ENCODE data around the gene MAP2K4.
"Not testable (repeated sequence)": the region's sequence is repeated elsewhere in the genome, so short reads cannot be mapped to it uniquely, and the experiment has no call there.

MAP2K4 gene

DNA sequence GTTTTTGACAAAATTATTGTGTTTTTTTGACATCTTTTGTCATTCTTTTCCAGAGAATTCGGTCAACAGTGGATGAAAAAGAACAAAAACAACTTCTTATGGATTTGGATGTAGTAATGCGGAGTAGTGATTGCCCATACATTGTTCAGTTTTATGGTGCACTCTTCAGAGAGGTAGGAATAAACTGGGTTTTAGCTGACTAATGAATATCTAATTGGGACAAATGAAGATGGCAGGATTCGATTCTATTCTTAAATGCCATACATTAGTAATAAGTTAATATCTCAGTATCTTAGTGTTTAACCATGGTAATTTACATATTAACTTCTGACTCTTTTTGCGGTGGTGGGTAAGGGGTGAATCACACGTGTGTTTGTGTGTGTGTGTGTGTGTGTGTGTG is 74.8 kb downstream of the MAP2K4 start:
- DNase-seq = no peak

DNA sequence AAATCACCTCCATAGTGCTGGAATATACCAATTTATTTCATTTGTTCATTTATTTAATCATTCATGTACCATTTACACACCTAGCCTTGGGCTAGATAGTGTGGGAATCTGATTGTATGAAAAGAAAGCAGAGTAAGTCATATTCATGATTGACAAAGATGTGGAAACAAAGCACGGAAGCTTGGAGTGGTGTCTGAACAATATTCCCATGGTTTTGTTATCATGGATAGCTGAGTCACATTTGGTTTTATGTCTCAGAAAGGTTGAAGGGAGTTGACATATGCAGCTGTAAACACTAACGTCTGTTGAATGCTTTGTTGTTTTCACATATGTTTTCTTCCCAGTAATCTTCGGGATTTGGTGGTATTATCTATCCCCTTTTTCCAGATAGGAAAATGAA is 76.6 kb downstream of the MAP2K4 start:
- DNase-seq = no peak

DNA sequence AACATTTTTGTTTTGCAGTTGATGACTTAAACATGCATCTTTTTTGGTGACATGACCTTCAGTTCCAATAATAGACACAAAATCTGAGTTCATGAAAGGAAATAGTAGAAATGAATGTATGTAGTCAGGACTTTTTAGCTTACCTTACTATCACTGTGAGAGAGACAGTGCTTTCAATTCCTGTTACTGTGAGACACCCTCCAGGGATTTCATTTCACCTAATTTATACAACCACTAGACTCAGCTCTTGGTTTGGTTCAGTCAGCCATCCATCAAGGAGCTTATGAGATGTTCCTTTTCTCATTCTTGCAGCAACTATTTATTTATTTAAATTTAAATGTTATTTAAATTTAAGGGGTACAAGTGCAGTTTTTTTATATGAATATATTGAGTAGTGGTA is 77.9 kb downstream of the MAP2K4 start:
- DNase-seq = no peak

DNA sequence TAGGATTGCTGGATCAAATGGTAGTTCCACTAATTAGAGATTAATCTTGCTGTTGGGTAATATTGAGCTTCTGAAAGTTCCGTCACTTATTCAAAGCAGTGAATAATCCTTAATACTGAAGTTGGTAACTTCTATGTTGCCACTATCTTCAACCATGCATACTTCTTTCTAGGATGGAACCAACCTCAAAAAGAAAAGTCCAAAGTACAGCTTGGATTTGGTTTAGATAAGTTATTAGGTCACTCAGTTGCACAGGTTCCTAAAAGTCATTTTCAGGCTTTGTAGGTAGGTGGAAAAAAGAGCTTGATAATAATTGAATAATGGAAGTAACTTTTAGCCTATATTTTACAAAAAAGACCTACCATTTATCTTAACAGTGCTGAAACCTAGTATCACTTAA is 78.7 kb downstream of the MAP2K4 start:
- DNase-seq = no peak

DNA sequence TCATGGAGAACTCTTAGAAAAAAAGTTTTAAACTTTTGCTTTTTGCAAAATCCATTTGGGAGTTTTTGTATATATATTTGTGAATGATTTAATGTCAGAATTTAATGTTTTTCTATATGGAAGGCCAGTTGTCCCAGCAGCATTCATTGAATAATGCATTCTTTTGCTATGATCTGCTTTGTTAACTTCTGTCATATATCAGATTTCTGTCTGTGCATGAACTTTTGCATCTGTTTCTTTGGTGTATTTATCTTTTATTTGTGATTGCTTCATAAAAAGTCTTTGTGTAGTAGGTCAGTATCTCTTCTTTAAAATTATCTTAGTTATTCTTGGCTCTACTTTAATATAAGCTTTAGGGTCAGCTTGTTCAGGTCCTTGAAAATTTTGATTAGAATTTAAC is 84.2 kb downstream of the MAP2K4 start:
- no peak for DNase-seq

DNA sequence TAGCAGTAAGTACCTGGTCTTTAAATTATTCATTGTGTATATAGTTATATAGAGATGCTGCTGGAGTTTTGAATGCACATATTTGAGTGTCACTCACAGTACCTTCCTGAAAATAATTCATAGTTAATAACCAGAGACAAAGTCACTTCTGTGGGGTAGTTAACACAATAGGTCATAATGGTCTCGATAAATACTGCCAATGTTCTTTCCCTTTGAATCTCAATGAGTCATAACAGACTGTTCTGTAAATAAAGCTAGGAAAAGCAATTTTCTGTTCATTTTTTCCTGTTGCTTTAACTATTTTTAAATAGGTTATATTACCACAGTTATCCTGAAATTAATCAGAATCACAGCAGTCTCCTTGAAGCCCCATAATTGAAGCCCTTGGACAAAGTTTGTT is 87.2 kb downstream of the MAP2K4 start:
- DNase-seq = no peak

DNA sequence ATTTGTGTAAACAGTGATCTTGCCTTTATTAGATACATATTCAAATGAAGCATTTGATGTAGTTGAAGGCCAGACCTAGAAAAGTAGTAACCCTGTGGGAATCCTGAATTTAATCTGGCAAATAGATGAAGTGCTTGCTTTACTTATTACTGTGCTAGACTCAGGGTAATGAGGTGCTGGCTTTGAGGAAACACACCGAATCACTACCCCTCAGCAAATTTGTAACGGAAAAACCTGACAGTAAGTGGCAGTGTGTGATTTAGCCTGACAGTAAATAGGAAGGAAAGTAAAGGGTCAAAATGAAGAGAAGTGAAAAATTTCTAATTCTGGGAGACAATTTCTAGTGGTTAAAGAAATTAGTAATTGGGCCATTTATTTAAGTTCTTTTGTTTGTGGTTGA is 90.2 kb downstream of the MAP2K4 start:
- DNase-seq = no peak

DNA sequence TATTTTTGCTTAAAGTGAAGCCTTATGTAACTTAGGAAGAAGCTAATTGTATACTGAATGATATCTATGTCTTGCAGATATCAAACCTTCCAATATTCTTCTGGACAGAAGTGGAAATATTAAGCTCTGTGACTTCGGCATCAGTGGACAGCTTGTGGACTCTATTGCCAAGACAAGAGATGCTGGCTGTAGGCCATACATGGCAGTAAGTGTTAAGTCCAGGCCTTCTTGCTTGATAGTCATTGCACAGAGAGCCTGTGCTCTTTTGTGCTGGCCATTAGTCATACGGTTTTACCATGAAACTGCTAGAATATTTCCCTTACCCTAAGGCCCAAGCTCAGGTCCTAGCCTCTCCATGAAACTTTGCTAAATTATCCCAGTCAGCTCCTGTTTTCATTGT is 92.5 kb downstream of the MAP2K4 start:
- DNase-seq = no peak

DNA sequence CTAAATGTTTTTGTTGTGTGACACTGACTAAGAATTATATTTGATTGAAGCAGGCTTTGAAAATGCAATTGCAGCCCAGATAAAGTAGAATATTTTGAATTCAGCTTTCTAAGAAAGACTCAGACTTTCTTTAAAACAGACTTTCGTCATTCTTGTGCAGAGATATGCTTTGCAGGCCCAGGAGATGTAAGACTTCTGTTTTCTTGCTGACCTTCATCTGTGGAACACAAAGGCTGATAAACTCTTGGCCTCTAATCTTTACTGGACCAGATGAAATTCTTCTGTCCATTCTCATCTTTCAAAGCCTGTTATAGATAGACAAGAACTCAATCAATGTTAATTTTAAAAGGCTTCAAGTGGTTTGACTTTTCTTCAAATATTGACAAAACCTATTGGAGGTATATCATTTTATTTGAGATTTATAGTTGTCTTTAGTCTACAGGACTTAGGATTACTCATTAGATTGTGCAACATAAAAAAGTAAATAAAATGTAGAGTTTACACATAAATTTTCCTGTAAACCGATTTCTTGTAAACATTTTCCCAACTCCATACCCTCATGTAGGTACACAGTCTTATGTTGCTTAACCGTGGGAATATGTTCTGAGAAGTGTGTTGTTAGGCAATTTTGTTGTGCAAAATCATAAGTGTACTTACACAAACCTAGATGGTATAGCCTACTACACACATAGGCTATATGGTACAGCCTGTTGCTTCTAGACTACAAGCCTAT is 94.2 kb downstream of the MAP2K4 start:
- no peak for DNase-seq

DNA sequence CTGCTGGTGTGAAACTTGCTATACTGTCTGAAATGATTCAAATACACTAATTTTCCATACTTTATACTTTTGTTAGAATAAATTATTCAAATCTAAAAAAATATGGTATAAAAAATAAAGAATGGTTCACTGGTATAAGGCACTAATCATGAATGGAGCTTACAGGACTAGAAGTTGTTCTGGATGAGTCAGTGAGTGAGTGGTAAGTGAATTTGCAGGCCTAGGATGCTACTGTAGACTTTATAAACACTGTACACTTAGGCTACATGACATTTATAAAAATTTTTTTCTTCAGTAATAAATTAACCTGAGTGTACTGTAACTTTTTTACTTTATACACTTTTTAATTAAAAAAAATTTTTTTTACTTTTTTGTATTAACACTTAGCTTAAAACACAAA is 95.5 kb downstream of the MAP2K4 start:
- no peak for DNase-seq

DNA sequence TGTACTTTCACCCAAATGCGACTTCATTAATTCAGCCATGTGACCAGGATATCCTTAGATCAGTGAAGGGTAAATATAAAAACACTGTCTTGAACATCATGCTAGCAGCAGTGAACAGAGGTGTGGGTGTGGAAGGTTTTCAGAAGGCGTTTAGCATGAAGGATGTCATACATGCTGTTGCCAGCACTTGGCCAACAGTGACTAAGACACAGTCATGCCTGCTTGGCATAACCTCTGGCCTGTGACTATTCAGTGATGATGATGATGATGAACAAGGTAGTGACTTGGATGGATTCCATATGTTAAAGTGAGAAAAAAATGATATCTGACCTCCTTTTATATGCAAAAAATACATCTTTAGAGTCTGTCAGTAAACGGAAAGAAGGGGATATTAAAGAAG is 97.9 kb downstream of the MAP2K4 start:
- no peak for DNase-seq

DNA sequence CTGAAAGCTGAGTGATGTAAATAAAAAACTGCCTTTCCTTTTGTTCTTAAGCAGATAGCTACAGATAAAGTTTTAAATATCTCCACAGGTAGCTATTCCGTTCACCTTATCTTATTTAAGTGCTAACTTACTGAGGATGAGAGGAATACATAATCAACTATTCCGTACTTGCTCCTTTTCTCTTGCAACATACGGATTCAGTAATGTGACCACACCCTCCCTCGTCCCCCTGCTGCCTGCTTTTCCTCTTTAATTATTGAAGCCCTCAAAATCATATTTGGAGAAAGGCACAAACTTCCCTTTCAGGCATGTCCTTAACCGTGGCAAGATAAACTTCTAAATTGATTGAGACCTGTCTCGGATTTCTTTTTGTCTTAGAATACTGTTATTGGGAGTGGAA is 101.4 kb downstream of the MAP2K4 start:
- DNase-seq = no peak

DNA sequence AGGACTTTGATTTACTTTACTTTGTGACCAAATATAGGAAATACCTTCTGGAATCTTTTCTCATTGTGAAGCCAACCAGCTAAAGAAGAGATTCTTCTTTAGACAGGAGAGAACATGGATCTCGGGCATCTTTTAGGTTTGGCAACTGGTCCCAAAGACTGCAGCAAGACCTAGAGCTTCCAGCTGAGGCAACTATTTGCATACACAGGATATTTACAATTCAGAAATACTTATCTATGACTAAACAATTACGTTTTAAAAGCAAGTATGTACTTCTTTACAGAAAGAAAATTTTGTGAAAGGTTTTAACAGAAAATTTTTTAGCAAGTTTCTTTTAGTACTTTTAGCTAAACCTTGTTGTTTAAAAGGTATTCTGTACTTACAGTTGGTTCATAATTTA is 106.5 kb downstream of the MAP2K4 start:
- no peak for DNase-seq

DNA sequence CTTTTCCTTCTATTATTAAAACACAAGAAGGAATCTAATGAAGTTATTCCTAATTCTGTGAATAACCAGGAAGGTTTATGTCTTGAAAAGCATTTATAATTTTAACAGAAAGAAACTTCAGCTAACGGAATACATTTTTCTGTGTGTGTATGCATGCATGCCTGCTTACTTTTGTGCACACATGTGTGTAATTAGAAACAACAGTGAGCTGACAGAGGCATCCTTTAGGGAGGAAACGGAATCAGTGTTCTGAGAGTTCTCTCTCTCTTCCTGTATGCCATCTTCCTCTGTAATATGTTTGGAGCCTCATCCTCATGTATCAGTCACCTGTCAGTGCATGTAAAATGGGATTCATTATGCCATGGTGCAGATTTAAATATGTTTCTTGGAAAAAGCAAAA is 107.0 kb downstream of the MAP2K4 start:
- DNase-seq = no peak

DNA sequence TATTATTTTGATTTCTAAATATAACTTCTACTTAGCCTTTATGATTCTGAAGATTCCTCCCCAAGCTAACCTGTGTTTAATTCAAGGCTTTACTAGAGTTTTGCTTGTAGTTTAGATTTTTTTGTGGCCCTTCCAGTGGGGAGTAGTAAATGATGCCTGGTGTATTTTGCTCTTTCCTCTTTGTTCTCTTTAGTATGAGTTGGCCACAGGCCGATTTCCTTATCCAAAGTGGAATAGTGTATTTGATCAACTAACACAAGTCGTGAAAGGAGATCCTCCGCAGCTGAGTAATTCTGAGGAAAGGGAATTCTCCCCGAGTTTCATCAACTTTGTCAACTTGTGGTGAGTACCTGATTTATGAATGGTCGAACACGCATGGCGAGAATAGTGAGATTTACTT is 108.3 kb downstream of the MAP2K4 start:
- no peak for DNase-seq

DNA sequence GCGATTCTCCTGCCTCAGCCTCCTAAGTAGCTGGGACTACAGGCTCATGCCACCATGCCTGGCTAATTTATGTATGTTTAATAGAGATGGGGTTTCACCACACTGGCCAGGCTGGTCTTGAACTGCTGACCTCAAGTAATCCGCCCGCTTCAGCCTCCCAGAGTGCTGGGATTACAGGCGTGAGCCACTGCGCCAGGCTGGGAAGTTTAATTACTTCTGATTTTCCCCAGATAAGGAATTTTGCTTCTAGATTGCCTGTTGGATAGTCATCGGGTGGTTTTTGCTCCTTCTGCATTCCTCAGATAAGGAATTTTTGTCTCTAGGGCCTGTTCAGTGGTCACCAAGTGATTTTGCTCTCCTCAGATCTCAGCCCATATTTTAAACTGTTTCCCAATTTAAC is 112.5 kb downstream of the MAP2K4 start:
- DNase-seq = no peak

DNA sequence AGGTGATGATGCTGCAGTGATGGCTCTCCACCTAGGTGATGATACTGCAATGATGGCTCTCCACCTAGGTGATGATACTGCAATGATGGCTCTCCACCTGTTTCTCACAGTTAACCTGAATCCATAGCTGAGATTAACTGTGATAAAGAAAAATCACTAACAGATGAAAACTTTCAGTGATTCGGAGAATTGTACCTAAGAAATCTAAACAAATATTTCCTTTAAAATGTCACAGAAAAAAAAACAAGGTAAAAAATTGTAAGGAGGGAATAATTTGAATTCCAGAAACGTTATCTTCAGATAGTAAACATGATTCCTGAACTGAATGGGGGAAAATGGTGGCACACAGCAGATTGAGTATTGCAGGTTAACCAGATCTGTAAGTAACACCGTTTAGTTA is 113.4 kb downstream of the MAP2K4 start:
- DNase-seq = no peak

DNA sequence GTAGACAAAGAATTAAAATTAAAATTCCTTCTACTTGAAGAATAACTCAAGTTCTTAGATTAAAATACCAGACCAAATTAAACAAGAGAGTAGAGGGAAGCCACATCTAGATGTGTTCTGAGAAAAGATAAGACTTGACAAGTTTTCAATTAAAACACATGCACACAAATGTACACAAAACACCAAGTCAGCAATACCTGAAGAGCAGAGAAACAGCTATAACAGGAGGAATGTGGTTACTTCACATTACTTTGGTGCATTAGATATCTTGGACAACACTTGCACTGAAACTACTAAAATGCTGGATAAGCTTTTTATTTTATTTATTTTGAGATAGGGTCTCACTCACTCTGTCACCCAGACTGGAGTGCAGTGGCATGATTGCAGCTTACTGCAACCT is 113.9 kb downstream of the MAP2K4 start:
- no peak for DNase-seq

DNA sequence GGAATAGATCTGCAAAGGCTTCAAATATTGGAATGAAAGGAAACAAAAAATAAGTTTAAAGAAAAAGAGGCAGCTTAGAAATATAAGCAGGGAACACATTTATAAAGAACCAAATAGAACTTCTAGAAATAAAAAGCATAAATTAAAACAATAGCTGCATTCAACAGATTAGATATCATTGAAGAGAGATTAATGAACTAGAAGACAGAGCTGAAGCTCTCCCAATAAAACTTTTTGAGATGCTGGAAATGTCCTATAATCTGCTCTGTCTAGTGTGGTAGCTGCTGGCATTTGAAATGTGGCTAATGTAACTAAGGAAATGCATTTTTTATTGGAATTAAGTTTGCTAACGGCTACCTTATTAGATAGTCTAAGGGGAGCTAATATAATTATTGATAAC is 115.6 kb downstream of the MAP2K4 start:
- DNase-seq = no peak

DNA sequence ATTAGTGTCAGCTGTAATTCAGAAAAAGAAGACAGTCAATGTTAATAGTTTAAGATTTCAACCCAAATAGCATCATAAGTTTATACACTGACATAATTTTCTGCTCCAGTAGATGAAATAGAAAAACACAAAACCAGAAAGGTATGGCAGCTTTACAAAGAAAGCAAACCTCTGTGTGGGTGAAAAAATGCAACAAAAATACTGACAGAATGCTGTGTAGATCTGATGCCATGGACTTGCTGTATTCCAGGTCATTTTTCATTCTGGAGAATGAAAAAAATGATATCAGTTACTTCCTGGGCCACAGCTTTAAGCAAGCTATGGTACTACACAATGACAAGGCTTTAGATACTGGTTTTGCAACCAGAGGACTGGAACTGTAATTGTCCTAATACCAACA is 116.0 kb downstream of the MAP2K4 start:
- DNase-seq = no peak

DNA sequence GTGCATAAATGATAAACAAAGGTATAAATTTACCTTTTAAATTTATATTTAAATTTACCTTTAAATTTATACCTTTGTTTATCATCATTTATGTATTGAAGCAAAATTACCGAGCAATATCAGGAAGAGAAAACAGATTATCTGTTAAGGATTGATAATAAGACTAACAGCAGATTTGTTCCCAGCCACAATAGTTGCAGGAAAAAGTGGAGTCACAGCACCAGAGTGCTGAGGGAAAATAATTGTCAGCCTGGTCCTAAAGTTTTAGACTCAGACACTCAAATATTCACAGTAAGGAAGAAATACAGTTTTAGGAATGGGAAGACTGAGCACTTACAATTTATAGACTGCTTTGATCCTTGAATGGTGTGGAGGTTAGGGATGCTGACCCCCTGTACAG is 117.2 kb downstream of the MAP2K4 start:
- DNase-seq = no peak

DNA sequence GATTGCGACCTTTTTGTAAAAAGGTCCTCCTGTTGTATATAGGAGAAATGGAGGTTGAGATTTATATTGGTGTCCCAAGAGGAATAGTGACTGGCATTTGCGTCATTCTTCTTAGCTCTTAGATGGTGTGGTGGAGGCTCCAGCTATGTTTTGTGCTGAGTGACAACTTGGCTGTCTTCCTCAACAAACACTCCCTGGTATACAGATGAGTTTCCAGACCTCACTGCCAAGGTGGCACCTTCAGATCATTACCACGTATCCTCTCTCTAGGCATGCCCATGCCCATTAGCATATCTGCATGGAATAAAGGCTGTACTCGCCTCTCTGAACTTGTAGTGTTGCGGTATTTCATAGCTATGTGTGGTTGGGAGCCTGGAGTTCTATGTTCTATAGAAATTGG is 120.0 kb downstream of the MAP2K4 start:
- no peak for DNase-seq

DNA sequence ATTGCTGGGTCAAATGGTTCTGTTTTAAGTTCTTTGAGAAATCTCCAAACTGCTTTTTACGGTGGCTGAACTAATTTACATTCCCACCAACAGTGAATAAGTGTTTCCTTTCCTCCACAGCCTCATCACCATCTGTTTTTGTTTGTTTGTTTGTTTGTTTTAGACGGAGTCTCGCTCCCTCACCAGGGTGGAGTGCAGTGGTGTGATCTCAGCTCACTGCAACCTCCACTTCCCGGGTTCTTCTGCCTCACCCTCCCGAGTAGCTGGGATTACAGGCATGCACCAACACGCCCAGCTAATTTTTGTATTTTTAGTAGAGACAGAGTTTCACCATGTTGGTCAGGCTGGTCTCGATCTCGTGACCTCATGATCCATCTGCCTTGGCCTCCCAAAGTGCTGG is 141.5 kb downstream of the MAP2K4 start:
- DNase-seq = not testable (repeated sequence)

DNA sequence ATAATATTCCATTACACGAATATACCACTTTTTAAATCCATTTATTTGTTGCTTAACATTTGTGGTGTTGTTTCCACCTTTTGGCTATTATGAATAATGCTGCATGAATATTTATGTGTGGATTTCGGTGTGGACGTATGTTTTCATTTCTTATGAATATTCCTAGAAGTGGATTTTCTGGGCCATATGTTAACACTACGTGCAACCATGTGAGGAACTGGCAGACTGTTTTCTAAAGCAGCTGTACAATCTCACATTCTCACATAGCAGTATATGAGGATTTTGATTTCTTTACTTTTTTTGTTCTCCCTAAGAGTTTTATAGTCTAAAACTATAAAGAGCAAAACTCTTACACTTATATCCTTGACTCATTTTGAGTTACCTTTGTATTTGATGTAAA is 143.4 kb downstream of the MAP2K4 start:
- DNase-seq = no peak

DNA sequence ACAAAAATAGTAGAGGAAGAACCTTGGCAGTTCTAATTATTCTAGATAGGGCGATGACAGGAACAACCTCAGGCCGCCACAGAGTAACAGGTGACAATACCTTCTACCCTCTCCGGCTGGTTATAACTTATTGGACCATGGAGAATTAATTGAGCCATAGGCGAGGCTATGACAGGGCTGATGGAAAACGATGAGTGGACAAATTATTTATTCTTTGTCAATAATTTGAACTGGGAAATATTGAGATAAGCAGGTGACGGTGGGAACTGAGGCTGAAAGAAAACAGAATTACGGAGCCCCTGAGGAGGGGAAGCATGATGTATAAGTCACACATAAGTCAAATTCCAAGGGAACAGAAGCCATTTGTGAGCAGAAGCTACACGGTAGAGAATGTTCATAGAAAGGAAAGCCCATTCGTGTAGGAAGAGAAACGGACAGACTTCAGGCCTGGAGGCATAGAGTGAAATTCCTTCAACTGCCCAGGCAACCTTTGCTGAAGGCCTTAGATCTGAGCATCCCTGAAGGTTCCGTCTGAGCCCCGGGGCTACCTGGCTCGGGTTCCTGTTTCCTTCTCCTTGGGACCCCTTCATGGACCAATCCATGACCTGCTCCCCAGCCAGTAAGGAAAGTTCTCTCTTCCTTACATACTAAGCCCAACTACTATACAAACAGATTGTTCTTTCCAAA is 158.1 kb downstream of the MAP2K4 start:
- DNase-seq = no peak

All from NCI-H1105 treated with DMSO at 0.1 percent for 48 hours (cell line).